Endothelial cell of umbilical vein (primary cell): ENCODE measurements around the gene PLA2G15. TPM values are rescaled to one million over a fixed set of nuclear protein-coding genes. Genes with fewer than 3 reads are reported as not detected.
A peak's percentile ranks its signal among the peaks of the same experiment; 100 is the strongest.

Source experiments
- BruUV-seq: library from RNA; stranded (reverse); fragments of 400-500 nt; replicated peaks from 2 replicates; lab custom pipeline; 2021; lab: Mats Ljungman, UMichigan
- CTCF ChIA-PET: fragments of 300-600, 350-600 bp; sonication (Branson Sonifier 250); formaldehyde crosslinking; loops from one replicate; lab custom pipeline; 2021; ENCODE audit warnings: antibody characterized with exemption, inconsistent platforms; lab: Charles Lee
- POLR2A ChIA-PET: fragments of 300-600, 350-600 bp; sonication (Branson Sonifier 250); formaldehyde crosslinking; loops from one replicate; lab custom pipeline; 2021; ENCODE audit warnings: antibody characterized with exemption, inconsistent platforms; lab: Charles Lee
- DNase-seq: peaks from one replicate; pipeline ENCODE4 v3.0.0-alpha.2; 2011; ENCODE audit warnings: low read depth, low spot score
- FAIRE-seq: peaks from 2 replicates; lab custom pipeline; 2011; peaks lifted over from hg19 to GRCh38; lab: Jason Lieb, UNC
- H2AFZ ChIP-seq: 2 replicates; pipeline ENCODE4 v1.6.0; 2012; ENCODE audit warnings: low read depth, low read length, control low read depth, inconsistent platforms
- H3K27ac ChIP-seq: 2 replicates; pipeline ENCODE4 v1.5.1; 2011; ENCODE audit warnings: low read depth, mild to moderate bottlenecking, control low read depth, low read length, moderate library complexity; ENCODE audit not compliant: insufficient read depth
- H3K27me3 ChIP-seq, 2 experiments: 2 replicates each; pipeline versions ENCODE4 v1.6.0 to v1.6.1; 2011; ENCODE audit warnings: low read length in 2 of 2, mixed read lengths in 1 of 2; ENCODE audit not compliant: control insufficient read depth in 2 of 2, insufficient read depth in 2 of 2
- H3K36me3 ChIP-seq, 2 experiments: 2 replicates in 1 of 2; 3 replicates in 1 of 2; pipeline ENCODE4 v1.5.1; 2011; ENCODE audit warnings: low read length in 2 of 2, mild to moderate bottlenecking in 1 of 2, moderate library complexity in 1 of 2; ENCODE audit not compliant: control insufficient read depth in 2 of 2, insufficient read depth in 2 of 2; ENCODE audit errors: extremely low read depth in 1 of 2
- H3K4me1 ChIP-seq: 3 replicates; pipeline ENCODE4 v1.5.1; 2011; ENCODE audit warnings: mild to moderate bottlenecking, low read length; ENCODE audit not compliant: control insufficient read depth, insufficient read depth; ENCODE audit errors: extremely low read depth
- H3K4me2 ChIP-seq: 2 replicates; pipeline ENCODE4 v1.6.1; 2011; ENCODE audit warnings: low read length, control low read depth, mixed read lengths; ENCODE audit not compliant: insufficient read depth
- H3K4me3 ChIP-seq, 3 experiments: fragments of 200-600 bp in 1 of 3; sonication (generic), shearing (Covaris generic) in 1 of 3; replicated peaks in 1 of 3; 2 replicates each; pipeline ENCODE4 v1.5.1; 2011 to 2016; ENCODE audit warnings: control low read depth in 3 of 3, low read length in 3 of 3, mild to moderate bottlenecking in 2 of 3, inconsistent platforms in 1 of 3, low read depth in 1 of 3, moderate library complexity in 1 of 3; ENCODE audit not compliant: insufficient read depth in 1 of 3
- H3K79me2 ChIP-seq: 2 replicates; pipeline ENCODE4 v1.6.0; 2012; ENCODE audit warnings: low read length, inconsistent platforms; ENCODE audit not compliant: control insufficient read depth, insufficient read depth
- H3K9ac ChIP-seq: replicated peaks from 2 replicates; pipeline ENCODE3; 2011; ENCODE audit warnings: low read length, control low read depth; ENCODE audit not compliant: insufficient read depth; ENCODE audit errors: extremely low read depth
- H3K9me1 ChIP-seq: replicated peaks from 3 replicates; pipeline ENCODE4 v1.6.0; 2011; ENCODE audit warnings: mild to moderate bottlenecking, low read length; ENCODE audit not compliant: control insufficient read depth, insufficient read depth; ENCODE audit errors: extremely low read depth
- H3K9me3 ChIP-seq: replicated peaks from 2 replicates; pipeline ENCODE4 v1.5.1; 2012; ENCODE audit warnings: low read length, inconsistent platforms; ENCODE audit not compliant: control insufficient read depth, insufficient read depth
- H4K20me1 ChIP-seq: replicated peaks from 2 replicates; pipeline ENCODE3; 2011; ENCODE audit warnings: mild to moderate bottlenecking, low read length; ENCODE audit not compliant: control insufficient read depth, insufficient read depth; ENCODE audit errors: extremely low read depth
- CTCF ChIP-seq, 2 donors: IDR thresholded peaks; 1 replicate in 1 of 2; 2 replicates in 1 of 2; pipeline ENCODE4 v1.5.1; 2011; ENCODE audit warnings: low read length in 2 of 2, mild to moderate bottlenecking in 2 of 2, moderate library complexity in 2 of 2, control low read depth in 1 of 2, inconsistent platforms in 1 of 2, low read depth in 1 of 2; ENCODE audit not compliant: insufficient read depth in 1 of 2; ENCODE audit errors: extremely low read depth in 1 of 2
- EZH2 ChIP-seq: IDR thresholded peaks from 2 replicates; pipeline ENCODE4 v1.6.1; 2012; ENCODE audit warnings: borderline replicate concordance, low read depth, mild to moderate bottlenecking, moderate library complexity, low read length, inconsistent platforms; ENCODE audit not compliant: severe bottlenecking
- FOS ChIP-seq: IDR thresholded peaks from 2 replicates; pipeline ENCODE4 v1.6.1; 2011; ENCODE audit warnings: mild to moderate bottlenecking, low read length, moderate library complexity, borderline replicate concordance; ENCODE audit not compliant: insufficient read depth
- GATA2 ChIP-seq: IDR thresholded peaks from 2 replicates; pipeline ENCODE4 v1.7.0; 2011; ENCODE audit warnings: low read depth, mild to moderate bottlenecking, moderate library complexity, mixed read lengths, low read length; ENCODE audit not compliant: insufficient read length, insufficient read depth
- JUN ChIP-seq: IDR thresholded peaks from 2 replicates; pipeline ENCODE4 v1.6.1; 2011; ENCODE audit warnings: borderline replicate concordance, low read depth; ENCODE audit not compliant: insufficient read length, insufficient read depth
- MAX ChIP-seq: IDR thresholded peaks from 2 replicates; pipeline ENCODE4 v1.6.1; 2011; ENCODE audit not compliant: insufficient read depth, insufficient read length
- MYC ChIP-seq: IDR thresholded peaks from one replicate; pipeline ENCODE4 v1.6.1; 2011; ENCODE audit warnings: mild to moderate bottlenecking, low read depth, low read length
- POLR2A ChIP-seq: IDR thresholded peaks from 2 replicates; pipeline ENCODE4 v1.6.1; 2012; ENCODE audit warnings: low read depth, mild to moderate bottlenecking, control low read depth, low read length
- POLR2AphosphoS5 ChIP-seq: IDR thresholded peaks from 2 replicates; pipeline ENCODE4 v1.6.1; 2012; ENCODE audit warnings: low read depth, mild to moderate bottlenecking, control low read depth, low read length, moderate library complexity; ENCODE audit not compliant: insufficient read depth
- dilution Hi-C: fragments of 300-500 bp; cut with MboI; formaldehyde crosslinking; loops from one replicate; pipeline ENCODE4 v1.15.0; 2019; ENCODE audit warnings: low sequenced_read_pairs; ENCODE audit not compliant: extremely low pct_ligation_motif_present
- intact Hi-C: fragments of 100-400 bp; cut with micrococcal nuclease; formaldehyde crosslinking; loops from one replicate; pipeline ENCODE4 v1.10.0; 2022
- polyA plus RNA-seq, 4 experiments: library from polyadenylated mRNA; depleted of rRNA in 3 of 4; stranded (reverse) in 3 of 4; unstranded in 1 of 4; fragments of >200 nt; gene quantifications; 2 replicates each; pipeline versions ENCODE4 v1.2.1 to v1.2.3, GENCODE V29; 2011 to 2012; ENCODE audit warnings: missing spikeins in 1 of 4
- total RNA-seq: library from RNA; stranded (reverse); gene quantifications from 2 replicates; pipeline ENCODE4 v1.2.3, GENCODE V29; 2021

Gene PLA2G15
- total and polyA plus RNA-seq, 2 donors (not counting 3 experiments of a cell fraction or from before 2014, with no cell fraction given), result 24.3 to 41.8 TPM

- TF ChIP-seq MAX (no peak), POLR2A (peak; percentile 13), POLR2AphosphoS5 (peak; percentile 60), CTCF (IDR thresholded peaks at IDR 0.05; ENCODE audit: extremely low read depth in 1 of 2, insufficient read depth in 1 of 2, low read depth in 1 of 2, low read length in 2 of 2) (no peak), MYC (no peak), EZH2 (no peak), JUN (peak; percentile 31), GATA2 (no peak), FOS (peak; percentile 86)
- DNase-seq, result peak; percentile 89
- H3K4me1 ChIP-seq, result peaks cover 69% of the 10 kb centered on the region
- H3K9me1 ChIP-seq, result no peaks in the 10 kb centered on the region
- dilution Hi-C loops (no loop called here), intact Hi-C loops (loop anchor here (1.0 to 2.0 kb wide), 2 partner anchors 23 to 41 kb away; partner anchors contain the start of gene SLC7A6)
- no peaks in the 10 kb centered on the region for H4K20me1 ChIP-seq
- peak; percentile 96 for FAIRE-seq
- H3K36me3 ChIP-seq, result peaks cover 1 to 4% of the 10 kb centered on the region in 2 experiments
- no peak overlapping the region for H3K9ac ChIP-seq
- BruUV-seq, result no TSS peak
- POLR2A ChIA-PET, result interaction anchor here (0.7 to 1.0 kb wide), 2 partner anchors 23 kb away, joined by 4 to 6 read pairs; partner anchors contain the start of genes PRMT7, SLC7A6 and SLC7A6OS
- H3K4me3 ChIP-seq, result no peak overlapping the region
- H3K27me3 ChIP-seq, result no peaks in the 10 kb centered on the region
- CTCF ChIA-PET, result interaction anchor here (0.8 to 3.3 kb wide), 8 partner anchors 11 to 45 kb away, joined by 3 to 81 read pairs (median 4); partner anchors contain the start of genes PRMT7, SLC7A6 and SLC7A6OS
- H3K9me3 ChIP-seq, result no peaks in the 10 kb centered on the region
- peak overlapping the region; percentile 34 for H3K27ac ChIP-seq
- H3K4me2 ChIP-seq, result peak overlapping the region; percentile 2
- no peak overlapping the region for H2AFZ ChIP-seq
- peaks cover 58% of the 10 kb centered on the region for H3K79me2 ChIP-seq
Measured at GRCh38 chr16:68287276-68288251, 42.4 kb downstream of the PLA2G15 start.
